IMR-90 (cell line): ENCODE data around the gene TLCD2.
A peak's percentile ranks its signal among the peaks of the same experiment; 100 is the strongest.

ENCODE experiments used
- BHLHE40 ChIP-seq: fragments of 150-350 bp; IDR thresholded peaks from 2 replicates; pipeline ENCODE4 v1.6.1; 2016; ENCODE audit warnings: mild to moderate bottlenecking, low read depth, low read length
- CTCF ChIP-seq: conservative IDR thresholded peaks from 2 replicates; pipeline ENCODE4 v1.5.1; 2012; ENCODE audit warnings: mild to moderate bottlenecking, low read depth, low read length, improper control_type of control experiment
- FOS ChIP-seq: fragments of 150-350 bp; IDR thresholded peaks from 2 replicates; pipeline ENCODE4 v1.6.1; 2016; ENCODE audit warnings: low read depth, low read length
- MAFK ChIP-seq: IDR thresholded peaks from 2 replicates; pipeline ENCODE4 v1.6.1; 2012; ENCODE audit warnings: low read depth, low read length, improper control_type of control experiment
- MAZ ChIP-seq: IDR thresholded peaks from 2 replicates; pipeline ENCODE4 v1.6.1; 2012; ENCODE audit warnings: low read depth, mild to moderate bottlenecking, low read length, improper control_type of control experiment, moderate library complexity, borderline replicate concordance
- MXI1 ChIP-seq: IDR thresholded peaks from 2 replicates; pipeline ENCODE4 v1.6.1; 2012; ENCODE audit warnings: low read depth, mild to moderate bottlenecking, low read length, moderate library complexity, borderline replicate concordance
- POLR2A ChIP-seq: IDR thresholded peaks from 2 replicates; pipeline ENCODE4 v1.6.1; 2012; ENCODE audit warnings: mild to moderate bottlenecking, low read depth, low read length
- RAD21 ChIP-seq: IDR thresholded peaks from 2 replicates; pipeline ENCODE4 v1.6.1; 2012; ENCODE audit warnings: low read length, improper control_type of control experiment
- SMC3 ChIP-seq: fragments of 150-350 bp; IDR thresholded peaks from 2 replicates; pipeline ENCODE4 v1.6.1; 2016; ENCODE audit warnings: low read depth, mild to moderate bottlenecking, antibody characterized with exemption, low read length, moderate library complexity

GRCh38 chr17:1710807-1711553, 803 bp upstream of the TLCD2 start:
- TF ChIP-seq CTCF = no peak
- peak; percentile 50 for TF ChIP-seq POLR2A
- TF ChIP-seq BHLHE40 = no peak
- no peak for TF ChIP-seq RAD21
- TF ChIP-seq SMC3 = no peak
- no peak for TF ChIP-seq MAFK
- no peak for TF ChIP-seq MXI1
- no peak for TF ChIP-seq MAZ
- TF ChIP-seq FOS = no peak
